ENCODE data around the gene PAX5.
"Not testable (repeated sequence)": the region's sequence is repeated elsewhere in the genome, so short reads cannot be mapped to it uniquely, and the experiment has no call there.

DNA sequence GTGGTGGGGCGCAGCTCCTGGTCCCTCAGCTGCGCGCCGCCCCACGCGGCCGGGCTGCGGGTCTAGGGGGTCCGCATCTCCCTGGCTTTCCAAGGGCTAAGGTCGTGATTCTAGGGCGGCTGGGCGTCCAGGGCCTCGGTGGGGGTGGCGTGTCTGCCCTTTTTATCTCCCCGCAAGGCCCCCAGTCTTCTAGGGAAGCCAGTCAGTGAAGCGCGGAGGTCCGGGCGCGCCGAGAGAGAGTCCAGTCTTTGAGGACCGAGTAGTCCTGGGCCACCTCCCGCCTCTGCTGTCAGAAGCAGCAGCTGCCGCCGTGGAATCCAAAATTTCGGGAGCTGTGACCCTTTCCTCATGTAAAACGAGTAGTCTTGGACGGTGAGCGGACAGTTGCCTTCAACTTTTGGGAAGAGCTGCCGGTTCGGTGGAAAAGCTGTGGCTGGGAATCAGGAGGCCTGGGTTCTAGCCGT lies 46.1 kb upstream of the PAX5 start:
- TF ChIP-seq, protein P1, sequence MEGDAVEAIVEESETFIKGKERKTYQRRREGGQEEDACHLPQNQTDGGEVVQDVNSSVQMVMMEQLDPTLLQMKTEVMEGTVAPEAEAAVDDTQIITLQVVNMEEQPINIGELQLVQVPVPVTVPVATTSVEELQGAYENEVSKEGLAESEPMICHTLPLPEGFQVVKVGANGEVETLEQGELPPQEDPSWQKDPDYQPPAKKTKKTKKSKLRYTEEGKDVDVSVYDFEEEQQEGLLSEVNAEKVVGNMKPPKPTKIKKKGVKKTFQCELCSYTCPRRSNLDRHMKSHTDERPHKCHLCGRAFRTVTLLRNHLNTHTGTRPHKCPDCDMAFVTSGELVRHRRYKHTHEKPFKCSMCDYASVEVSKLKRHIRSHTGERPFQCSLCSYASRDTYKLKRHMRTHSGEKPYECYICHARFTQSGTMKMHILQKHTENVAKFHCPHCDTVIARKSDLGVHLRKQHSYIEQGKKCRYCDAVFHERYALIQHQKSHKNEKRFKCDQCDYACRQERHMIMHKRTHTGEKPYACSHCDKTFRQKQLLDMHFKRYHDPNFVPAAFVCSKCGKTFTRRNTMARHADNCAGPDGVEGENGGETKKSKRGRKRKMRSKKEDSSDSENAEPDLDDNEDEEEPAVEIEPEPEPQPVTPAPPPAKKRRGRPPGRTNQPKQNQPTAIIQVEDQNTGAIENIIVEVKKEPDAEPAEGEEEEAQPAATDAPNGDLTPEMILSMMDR (IDR thresholded peaks at IDR 0.05): not testable (repeated sequence)
- not testable (repeated sequence) for TF ChIP-seq POLR2A (IDR thresholded peaks at IDR 0.05)

Measured in esophagus squamous epithelium (tissue), 4 donors.